ENCODE results near the gene GRID1. TPM values are rescaled to one million over a fixed set of nuclear protein-coding genes. Genes with fewer than 3 reads are reported as not detected.
"Not testable (repeated sequence)": the region's sequence is repeated elsewhere in the genome, so short reads cannot be mapped to it uniquely, and the experiment has no call there.

Gene GRID1
- total RNA-seq, 1 donor from 2014 or later = under 0.01 TPM

DNA sequence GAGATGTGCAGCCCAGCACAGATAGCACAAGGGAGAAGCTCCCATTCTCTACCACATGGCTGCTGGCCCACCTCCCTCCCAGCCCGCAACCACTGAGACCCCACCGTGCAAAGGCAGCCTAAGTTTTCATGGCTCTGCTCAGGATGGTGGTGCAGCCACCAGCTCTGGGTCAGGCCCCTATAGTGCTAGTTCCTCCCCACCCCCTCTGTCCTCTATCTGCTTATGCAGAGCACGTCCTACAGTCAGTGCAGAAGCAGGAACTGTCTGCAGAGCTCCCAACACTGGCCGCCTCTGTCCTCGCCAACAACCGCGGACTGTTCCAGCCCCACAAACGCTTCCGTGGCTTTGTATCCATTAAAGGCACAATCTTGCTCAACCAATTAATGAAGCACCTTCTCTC is 278.9 kb downstream of the GRID1 start:
- DNase-seq (ENCODE audit: low read depth in 2 of 2) = no peak

DNA sequence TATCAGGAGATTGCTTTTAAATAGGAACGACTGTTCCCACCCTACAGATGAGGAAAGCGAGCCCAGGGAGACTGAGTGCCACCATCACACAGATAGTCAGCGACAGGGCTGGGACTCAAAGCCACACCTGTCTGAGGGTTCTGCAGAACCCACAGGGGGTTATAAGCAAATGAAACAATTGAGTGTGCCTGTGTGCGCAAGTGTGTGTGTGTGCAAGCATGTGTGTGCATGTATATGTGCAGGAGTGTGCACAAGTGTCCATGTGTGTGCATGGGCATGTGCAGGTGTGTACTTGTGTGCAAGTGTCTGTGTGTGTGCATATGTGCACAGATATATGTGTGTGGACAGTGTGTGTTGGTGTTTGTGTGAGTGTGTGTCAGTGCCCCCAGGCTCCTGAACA is 280.2 kb downstream of the GRID1 start:
- DNase-seq (ENCODE audit: low read depth in 2 of 2) = no peak

DNA sequence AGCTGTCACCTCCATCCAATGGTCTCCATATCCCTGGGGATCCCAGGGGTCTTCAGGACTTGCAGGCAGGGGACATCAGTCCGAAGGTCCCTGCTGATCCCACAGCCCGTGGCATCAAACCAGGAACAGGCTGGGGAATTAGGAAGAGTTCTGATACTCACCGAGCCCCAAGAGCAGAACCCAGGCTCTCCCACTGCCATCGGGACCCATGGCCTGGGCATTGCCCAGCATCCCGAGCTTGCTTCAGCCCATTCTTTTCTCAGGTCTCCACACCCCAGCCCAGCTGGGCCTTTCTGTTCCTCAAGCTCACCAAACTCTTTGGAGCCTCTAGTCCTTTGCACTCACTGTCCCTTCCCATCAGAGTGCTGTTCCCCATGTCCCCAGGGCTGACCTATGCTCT is 280.9 kb downstream of the GRID1 start:
- DNase-seq (ENCODE audit: low read depth in 2 of 2) = no peak

DNA sequence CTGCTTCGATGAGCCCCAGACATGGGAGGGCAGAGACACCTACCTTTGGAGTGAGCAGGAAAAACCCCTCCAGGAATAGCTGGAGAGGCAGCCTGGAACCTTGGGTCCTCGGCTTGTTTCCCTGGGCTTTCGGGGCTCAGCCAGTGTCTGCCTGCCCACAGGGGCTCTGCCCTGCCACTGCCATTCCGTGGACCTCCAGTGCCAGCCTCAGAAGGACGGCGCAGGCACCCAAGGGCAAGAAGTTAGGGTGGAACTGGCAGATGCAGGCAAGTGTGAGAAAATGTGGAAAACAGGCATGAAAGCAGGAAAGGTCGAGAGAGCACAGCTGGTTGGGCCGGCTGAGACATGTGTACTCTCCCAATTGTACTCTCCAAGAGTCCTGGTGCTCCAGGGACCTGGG is 281.5 kb downstream of the GRID1 start:
- DNase-seq (ENCODE audit: low read depth in 2 of 2) = no peak

DNA sequence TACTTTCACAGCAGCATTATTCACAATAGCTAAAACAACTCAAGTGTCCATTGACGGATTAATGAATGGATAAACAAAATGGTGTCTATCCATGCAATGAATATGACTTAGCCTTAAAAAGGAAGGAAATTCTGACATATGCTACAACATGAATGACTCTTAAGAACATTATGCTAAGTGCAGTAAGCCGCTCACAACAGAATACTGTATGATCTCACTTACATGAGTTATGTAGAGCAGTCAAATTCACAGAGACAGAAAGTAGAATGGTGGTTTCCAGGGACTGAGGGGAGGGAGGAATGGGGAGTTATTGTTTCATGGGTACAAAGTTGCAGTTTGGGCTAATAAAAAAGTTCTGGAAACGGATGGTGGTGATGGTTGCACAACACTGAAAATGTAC is 282.0 kb downstream of the GRID1 start:
- DNase-seq (ENCODE audit: low read depth in 2 of 2) = no peak

DNA sequence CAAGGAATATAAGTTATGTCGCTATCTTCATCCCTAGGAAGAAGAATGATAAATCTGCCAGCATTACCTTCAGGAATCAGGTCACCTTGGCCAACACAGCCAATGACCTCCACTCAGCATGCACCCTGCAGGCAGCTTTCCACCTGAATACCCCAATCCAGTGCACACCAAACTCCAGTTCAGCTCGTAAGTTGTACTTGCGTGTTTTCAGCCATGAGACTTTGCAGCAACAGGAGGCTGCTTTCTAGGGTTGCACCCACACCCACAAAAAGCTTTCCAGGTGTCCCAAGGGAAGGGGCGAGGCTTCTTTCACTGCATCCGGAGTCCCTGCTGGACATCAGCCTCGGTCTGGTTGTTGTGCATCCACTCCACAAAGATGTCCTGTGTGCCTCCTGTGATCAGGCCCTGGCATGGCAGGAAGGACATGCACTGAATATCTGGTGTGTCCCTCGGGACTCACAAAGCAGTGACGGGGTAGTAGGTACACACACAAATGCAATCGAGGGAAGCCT is 282.9 kb downstream of the GRID1 start:
- no peak for DNase-seq (ENCODE audit: low read depth in 2 of 2)

DNA sequence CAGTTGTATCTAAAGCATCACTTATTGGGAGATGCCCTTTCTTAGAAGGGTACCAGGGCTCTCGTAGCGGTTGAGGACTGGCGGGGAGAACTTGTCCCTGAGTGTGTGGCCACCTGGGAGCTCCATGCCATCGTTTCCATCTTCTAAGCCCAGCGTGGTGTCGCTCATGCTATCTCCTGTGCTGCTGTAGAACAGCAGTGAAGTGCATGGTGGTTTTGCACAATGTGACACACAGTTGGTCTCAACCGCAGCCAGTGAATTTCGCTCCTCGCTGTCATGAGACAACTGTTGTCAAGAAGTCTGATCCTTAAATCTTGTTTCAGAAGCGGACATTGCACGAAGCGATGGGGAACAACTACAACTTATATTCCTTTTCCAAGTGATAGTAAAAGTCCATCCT is 283.4 kb downstream of the GRID1 start:
- no peak for DNase-seq (ENCODE audit: low read depth in 2 of 2)

DNA sequence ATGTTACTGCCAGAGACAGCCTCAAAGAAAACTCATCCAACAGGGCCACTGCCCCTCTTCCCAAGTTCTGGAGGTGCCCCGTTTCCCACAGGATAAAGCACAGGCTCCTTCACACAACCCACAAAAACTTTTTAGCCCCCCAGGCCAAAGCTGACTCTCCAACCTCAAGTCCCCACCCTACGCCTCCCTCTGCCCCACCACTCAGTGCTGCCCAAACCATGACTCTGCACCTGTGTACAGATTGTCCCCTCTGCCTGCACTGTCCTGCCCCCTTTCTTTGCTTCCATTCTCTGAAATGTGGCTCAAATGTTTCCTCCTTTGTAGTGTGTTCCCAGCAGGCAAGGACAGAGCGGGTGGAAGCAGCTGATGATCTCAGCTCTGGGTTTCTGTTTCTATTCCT is 284.0 kb downstream of the GRID1 start:
- DNase-seq (ENCODE audit: low read depth in 2 of 2) = no peak

DNA sequence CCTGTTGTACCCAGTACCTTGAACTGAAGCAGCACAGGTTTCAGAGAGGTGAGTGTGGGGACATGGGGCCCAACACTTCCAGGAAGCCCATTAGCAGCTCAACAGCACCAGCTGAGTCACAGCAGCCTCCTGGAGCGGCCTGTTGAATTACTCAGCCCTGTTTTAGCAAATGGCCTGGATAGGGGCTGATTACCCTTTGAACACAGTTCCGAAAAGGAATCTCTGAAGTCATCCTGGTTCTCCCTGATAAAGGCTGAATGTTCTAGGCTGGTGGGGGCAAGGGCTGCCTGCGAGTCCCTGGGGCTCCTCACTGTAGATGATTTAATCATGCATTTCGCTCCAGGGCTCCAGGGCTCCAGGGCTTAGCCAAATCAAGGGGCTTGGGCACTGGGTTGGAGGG is 287.5 kb downstream of the GRID1 start:
- no peak for DNase-seq (ENCODE audit: low read depth in 2 of 2)

DNA sequence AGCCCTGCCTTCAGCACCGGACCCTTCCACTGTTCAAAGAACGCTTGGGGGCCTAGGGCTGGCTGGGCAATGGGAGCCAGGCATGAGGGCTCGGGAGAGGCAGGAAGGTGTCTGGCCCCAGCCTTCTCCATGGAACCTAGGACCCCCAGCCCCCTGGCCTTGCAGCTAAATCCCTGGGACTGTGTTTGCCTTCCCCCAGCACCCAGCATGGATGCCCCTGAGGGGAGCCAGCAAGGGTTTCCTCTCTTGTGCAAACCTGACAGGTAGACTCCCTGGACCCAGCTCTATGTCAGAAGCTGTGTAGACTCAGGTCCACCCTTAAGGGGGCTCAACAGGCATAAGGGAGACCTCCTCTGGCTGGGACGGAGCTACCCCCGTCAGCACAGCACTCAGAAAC is 288.0 kb downstream of the GRID1 start:
- DNase-seq (ENCODE audit: low read depth in 2 of 2) = no peak

DNA sequence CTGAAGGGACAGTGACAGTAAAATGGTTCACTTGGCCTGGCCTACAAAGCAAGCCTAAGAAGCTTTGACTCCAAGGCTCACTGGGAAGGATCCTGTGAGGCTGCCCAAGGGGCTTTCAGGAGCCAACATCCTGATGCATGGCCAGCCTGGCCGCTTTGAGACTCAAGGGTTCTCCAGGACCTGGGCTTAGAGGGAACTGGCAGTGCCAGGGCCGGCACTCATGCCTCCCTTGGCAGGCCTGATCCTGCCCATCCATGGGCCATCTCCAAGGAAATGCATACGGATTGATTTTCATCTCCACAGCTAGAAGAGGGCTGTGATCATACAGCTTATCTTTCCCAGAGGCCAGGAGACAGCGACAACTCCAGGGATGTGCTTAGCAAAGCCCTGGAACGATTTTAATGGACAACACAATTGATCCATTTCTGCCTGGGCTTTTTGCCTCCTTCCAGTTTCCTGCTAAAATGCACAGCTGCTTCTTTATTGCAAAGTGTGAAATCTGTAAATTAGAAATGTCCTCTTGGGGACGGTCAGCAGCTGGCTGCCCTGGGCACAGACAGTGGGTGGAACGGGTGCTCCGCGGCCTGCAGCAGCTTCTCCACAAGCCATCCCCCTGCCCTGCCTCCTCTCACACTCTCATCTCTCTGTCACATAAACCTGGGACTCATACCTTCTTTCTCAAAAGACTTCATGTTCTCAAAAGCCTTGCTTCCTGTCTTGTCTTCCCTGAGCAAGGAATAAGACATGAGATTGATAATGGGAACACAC is 288.5 kb downstream of the GRID1 start:
- no peak for DNase-seq (ENCODE audit: low read depth in 2 of 2)

DNA sequence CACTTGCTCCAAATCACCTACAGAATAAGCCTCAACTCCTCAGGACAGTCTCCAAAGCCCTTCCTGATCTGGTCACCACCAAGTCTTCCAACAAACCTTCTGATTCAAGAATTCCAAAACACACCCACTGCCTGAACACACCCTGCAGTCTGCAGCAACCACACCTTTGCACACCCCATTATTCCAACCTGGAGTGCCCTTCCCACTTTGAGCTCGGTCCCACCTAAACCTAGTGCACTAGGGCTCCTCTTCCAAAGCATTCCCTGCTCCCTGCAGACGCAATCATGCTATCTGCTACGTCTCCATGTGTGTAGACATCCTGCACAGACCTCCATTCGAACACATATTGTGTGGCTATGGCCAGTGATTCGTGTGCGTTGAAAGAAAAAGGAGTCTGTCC is 289.3 kb downstream of the GRID1 start:
- DNase-seq (ENCODE audit: low read depth in 2 of 2) = no peak

DNA sequence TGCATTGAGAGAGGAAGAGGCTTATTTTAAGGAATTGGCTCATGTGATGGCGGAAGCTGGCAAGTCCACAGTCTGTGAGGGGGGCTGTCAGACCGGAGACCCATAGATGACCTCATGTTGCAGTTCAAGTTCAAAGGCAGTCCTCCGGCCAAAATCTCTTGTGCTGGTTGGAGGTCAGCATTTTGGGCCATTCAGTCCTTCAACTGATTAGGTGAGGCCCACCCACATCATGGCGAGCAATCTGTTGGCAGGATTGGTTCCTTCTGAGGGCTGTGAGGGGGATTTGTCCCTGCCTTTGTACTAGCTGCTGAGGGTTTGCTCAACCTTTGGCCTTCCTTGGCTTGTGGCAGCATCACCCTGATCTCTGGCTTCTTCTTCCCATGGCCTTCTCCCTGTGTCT is 290.1 kb downstream of the GRID1 start:
- not testable (repeated sequence) for DNase-seq (ENCODE audit: low read depth in 2 of 2)

DNA sequence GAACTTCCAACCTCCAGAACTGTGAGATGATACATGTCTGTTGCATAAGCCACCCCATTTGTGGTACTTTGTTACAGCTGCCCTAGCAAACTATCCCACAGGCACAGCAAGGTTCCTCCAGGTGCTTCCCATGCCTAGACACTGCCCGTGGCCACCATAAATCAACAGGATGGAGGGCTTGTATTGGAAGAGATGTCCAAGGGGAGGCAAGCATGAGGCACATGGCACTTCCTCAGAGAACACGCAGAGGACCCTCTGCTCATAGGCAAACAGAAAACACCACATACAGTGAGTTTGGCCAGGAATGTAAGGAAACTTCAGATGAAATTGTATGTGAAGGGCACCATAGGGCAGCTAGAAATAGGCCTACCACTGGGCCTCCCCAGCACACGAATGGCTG is 291.1 kb downstream of the GRID1 start:
- DNase-seq (ENCODE audit: low read depth in 2 of 2) = no peak

DNA sequence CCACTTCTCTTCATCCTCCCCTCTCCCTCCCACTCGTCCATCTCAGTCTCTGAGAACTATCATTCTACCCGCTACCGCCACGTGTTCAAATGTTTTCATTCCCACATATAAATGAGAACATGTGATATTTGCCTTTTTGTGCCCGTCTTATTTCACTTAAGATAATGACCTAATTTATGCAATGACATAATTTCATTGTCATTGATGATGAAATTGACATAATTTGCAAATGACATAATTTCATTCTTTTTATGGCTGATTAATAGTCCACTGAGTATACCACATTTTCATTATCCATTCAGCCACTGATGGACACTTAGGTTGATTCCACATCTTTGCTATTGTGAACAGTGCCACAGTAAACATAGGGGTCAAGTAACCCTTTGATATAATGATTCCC is 292.3 kb downstream of the GRID1 start:
- DNase-seq (ENCODE audit: low read depth in 2 of 2) = no peak

DNA sequence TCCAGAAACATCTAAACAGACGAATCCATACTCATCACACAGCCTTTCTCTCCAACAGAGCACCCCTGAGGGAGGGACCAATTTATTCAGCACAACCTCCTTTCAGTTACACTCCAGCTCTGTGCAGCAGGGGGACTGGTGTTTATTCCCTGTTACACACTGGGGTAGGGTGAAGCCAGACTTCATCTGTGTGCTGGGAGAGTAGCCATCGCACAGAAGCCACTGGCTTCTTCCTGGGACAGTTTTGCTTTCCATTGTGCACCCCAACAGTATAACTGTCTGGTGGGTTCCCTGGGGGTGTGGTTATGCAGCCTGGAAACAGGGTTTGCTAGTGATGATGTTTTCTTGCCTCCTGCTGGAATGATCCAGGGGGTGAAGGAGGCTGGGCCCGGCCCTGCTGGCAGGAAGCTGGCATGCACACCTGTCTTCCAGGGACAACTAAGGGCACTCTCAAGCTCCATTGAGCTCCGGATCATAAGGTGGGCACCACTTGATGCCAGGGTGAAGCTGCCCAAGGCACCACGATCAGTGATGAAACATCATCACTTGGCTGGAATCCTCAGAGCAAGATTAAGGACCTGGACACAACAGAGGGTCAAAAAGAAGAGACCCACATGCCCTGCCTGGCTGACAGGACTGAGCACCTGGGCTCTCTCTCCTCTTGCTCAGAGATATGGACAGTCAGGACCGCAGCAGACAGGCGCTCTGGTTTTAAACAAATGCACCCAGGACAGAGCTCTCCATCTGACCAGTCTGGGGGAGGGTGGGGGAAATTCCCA is 293.2 kb downstream of the GRID1 start:
- DNase-seq (ENCODE audit: low read depth in 2 of 2) = no peak

DNA sequence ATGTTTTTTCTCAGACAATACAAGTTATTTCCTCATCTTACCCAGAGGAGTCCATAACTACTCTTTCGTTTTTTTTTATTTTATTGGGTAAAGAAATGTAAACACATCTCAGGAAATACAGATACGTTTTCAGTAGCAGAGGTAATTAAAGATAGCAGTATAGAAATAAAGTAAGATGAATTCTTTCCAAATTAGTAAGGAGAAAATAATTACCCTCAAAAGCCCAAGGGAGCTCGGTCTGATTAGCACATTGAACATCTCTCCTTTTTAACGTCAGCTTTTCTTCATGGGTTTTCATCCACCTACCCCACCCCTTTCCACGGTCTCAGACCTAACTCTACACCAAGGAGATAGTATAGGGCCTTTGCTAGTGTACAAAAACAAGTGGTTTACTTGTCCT is 294.2 kb downstream of the GRID1 start:
- no peak for DNase-seq (ENCODE audit: low read depth in 2 of 2)

DNA sequence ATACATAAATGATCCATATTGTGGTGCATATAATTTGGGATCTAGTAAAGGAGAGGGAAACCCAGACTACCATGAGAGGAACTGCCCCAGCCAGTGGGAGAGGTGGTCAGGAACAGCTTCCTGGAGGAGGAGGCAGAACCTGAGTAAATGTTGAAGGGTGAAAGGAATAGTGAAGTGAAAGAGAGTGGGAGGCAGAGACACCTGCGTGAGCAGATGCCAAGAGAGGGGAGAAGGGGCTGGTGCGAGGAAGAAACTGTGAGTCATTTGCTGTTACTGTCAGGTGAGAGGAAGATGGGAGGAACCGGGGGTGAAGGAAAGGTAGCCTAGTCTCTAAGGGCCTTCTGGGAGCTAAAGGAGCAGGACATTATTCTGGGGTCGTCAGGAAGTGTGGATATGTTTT is 294.8 kb downstream of the GRID1 start:
- DNase-seq (ENCODE audit: low read depth in 2 of 2) = no peak

DNA sequence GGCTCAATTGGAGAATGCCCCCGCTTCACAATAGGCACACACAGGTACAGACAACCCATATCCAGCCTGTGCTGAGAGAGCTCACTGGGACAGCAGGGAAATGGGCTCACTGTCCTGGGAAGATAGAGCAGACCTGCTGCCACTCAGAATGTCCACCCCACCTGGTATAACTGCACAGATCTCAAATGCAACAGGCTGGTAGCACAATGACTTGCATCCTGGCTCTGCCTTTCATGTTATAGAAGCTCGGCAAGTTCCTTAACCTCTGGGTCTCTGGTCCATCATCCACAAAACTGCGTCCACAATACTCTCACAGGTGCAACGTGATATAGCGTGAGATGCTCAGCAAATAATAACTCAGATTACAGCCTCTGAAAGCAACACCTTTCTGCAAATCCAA is 295.4 kb downstream of the GRID1 start:
- DNase-seq (ENCODE audit: low read depth in 2 of 2) = no peak

DNA sequence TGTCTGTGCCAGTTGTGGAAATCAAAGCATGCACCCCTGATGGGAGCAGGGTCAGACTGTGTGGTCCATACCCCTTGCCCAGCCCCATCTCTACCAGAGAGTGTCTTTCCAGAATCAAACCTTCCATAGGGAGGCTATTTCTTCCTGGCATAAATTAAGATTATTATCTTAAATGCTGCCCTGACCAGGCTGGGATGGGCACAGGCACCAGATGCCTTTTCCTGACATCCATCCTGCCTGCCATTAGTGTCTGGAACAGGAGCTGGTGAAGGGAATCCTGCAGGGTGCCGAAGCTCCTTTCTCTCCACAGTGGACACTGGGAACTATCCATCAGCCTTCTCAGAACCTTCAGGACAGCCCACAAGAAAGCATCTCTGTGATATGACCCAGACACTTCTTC is 296.3 kb downstream of the GRID1 start:
- no peak for DNase-seq (ENCODE audit: low read depth in 2 of 2)

DNA sequence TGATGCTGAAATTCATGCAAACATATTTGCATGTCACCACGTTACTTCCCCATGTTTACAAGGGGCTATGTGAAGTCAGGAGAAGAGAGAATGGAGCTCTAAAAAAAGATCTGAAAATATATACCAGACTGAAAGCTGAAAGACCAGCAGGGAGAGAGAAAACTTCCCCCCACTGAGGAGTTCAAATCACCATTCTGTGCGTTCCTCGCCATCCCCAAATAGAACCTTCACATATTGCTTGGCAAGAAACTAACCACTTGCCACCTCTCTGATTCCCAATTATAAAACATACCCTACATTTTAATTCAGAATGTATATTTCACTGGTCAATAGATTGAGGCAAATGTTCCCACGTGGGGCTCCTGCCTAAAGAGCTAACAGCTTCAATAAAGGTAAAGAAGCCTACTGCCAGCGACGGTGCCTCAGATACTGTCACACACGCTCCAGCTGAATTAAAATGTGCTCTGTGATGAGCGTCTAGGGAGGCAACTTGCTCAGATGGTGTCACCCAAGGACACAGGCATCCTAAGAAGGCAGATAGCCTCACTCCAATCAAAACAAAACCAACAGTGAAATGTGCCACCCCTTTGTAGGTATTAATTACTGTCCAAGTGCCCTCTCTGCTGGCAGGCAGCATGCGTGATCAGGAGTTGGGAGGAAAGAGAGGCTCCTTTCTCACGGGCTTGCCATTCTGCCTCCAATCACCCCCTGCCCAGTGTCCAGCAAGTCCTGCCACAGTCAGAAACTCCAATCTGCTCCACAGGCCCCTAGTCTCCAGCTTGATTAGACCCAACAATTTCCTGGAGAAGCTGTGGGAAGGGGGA is 298.2 kb downstream of the GRID1 start:
- no peak for DNase-seq (ENCODE audit: low read depth in 2 of 2)

DNA sequence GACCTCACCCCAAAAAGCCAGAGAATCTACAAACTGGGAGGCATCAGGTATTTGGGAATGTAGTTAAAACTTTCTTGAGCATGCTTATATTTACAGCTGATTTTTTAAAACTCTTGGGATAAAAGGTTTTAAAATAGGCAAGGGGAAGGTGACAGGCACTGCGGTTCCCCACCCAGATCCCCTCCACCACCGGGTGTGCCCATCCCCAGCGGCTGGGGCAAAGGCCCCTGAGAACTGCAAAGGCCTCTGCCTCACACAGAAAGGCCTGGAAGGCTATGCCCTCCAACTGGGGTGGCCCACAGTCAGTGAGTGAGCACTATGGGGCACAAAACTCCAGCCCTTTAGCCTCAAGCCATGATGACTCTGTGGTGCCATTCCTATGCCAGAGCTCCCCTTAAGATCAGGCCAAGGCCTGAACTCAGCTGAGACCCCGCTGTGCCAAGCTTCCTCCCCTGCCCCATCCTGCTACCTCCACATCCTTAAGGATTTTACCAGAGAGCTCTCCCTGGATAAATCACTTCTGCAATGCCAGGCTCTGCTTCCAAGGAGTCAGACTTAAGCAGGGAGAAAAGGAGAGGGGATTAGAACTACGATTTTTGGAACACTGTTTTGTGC is 299.1 kb downstream of the GRID1 start:
- no peak for DNase-seq (ENCODE audit: low read depth in 2 of 2)

Data from dermis microvascular lymphatic vessel endothelial cell (primary cell).